Measurements from ENCODE around the gene CEP63. TPM values are rescaled to one million over a fixed set of nuclear protein-coding genes. Genes with fewer than 3 reads are reported as not detected.

CEP63 gene
- polyA plus RNA-seq, 1 experiment = 16.3 TPM

DNA sequence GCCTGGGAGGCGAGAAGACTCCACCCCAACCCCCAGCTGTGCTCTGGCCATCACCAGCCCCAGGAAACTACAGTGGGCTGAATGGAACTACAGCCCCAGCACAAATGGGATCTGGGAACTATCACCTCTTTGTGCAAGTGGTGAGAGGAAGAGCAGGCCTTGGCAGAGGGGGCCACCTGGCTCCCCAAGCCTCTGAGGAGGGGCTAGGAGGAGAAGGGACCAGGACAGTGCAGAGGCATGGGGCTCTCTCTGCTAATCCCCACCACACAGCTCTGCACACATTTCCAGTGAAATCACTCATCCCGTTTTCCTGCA, 133.4 kb downstream of the CEP63 start:
- ChIA-PET POLR2A (no interaction called here), CTCF (interaction anchor here (1.3 to 7.2 kb wide), 3 partner anchors 17 to 175 kb away, joined by 3 to 38 read pairs (median 4); partner anchors contain the start of gene EPHB1)
- Histone ChIP-seq H3K27me3 (ENCODE audit: control insufficient read depth, insufficient read depth, low read length) (no peaks in the 10 kb centered on the region), H3K4me3 (ENCODE audit: low read depth, low read length) (no peak overlapping the region), H3K9me3 (ENCODE audit: control insufficient read depth, insufficient read depth, low read length) (no peaks in the 10 kb centered on the region), H3K27ac (ENCODE audit: low read depth, low read length) (no peak overlapping the region)
- TF ChIP-seq, protein P1, sequence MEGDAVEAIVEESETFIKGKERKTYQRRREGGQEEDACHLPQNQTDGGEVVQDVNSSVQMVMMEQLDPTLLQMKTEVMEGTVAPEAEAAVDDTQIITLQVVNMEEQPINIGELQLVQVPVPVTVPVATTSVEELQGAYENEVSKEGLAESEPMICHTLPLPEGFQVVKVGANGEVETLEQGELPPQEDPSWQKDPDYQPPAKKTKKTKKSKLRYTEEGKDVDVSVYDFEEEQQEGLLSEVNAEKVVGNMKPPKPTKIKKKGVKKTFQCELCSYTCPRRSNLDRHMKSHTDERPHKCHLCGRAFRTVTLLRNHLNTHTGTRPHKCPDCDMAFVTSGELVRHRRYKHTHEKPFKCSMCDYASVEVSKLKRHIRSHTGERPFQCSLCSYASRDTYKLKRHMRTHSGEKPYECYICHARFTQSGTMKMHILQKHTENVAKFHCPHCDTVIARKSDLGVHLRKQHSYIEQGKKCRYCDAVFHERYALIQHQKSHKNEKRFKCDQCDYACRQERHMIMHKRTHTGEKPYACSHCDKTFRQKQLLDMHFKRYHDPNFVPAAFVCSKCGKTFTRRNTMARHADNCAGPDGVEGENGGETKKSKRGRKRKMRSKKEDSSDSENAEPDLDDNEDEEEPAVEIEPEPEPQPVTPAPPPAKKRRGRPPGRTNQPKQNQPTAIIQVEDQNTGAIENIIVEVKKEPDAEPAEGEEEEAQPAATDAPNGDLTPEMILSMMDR (IDR thresholded peaks at IDR 0.05; ENCODE audit: low read depth, low read length) = no peak
- DNase-seq (ENCODE audit: low read depth, low spot score) = no peak

DNA sequence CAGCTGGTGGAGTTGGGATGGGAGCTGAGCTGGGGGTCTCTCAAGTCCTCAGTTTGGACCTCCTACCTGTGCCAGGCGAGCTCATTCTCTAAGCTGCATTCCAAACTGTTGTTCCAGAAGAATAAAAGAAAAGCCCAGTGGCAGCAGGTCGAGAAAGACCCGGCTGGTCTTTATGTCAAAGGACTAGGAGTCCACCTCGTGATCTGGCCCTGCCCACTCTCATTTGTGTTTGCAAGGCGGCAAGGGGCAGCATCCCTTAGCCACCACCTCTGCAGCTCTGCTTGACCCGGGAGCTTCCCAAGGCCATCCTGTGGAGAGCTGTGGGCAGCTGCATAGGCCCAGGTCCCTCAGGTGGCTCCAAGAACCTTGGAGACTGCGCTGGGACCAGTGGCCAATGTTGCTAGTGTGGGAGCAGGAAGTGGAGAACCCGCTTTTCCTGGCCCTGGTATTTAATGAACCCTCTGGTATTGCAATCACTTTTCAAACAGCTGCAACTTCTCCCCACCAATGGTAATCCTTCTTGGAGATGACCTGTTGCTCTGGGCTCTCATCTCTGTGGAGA, 134.1 kb downstream of the CEP63 start:
- Histone ChIP-seq H3K27me3 (ENCODE audit: control insufficient read depth, insufficient read depth, low read length) (no peaks in the 10 kb centered on the region), H3K27ac (ENCODE audit: low read depth, low read length) (no peak overlapping the region), H3K4me3 (ENCODE audit: low read depth, low read length) (no peak overlapping the region), H3K9me3 (ENCODE audit: control insufficient read depth, insufficient read depth, low read length) (no peaks in the 10 kb centered on the region)
- DNase-seq (ENCODE audit: low read depth, low spot score) = no peak
- POLR2A ChIA-PET = no interaction called here
- TF ChIP-seq, protein P1 (IDR thresholded peaks at IDR 0.05; ENCODE audit: low read depth, low read length) = no peak
- CTCF ChIA-PET = interaction anchor here (1.6 to 7.2 kb wide), 3 partner anchors 18 to 135 kb away, joined by 3 to 38 read pairs (median 5); no protein-coding TSS in a partner anchor

DNA sequence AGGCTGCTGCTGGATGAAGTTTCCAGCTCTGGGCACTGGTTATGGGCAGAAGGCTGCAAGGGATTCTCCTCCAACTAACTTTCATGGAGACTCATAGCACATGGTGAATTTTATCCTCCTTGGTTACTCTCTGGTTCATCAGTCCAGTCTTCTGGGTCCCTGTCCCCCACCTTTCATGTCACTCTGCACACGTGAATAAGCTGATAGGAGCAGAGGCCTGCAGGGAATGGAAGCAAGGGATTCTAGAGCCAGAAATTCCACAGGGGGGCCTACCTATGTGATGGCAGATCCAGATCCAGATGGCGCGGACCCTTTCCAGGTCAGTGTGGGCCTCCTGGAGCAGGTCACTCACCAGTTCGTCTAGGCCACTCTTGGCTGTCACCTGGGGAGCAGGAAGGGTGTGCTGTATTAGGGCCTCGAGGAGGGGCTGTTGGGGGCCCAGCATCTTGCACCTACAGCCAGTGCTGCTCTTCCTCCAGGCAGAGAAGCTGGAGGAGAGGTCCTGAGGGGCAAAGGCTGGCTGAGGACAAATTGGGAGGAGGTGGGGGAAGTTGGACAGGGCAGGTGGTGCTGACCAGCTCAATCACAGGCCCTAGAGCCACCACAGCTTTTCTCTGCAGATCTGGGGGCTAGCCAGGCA, 134.7 kb downstream of the CEP63 start:
- no peak overlapping the region for H3K27ac ChIP-seq (ENCODE audit: low read depth, low read length)
- no peak overlapping the region for H3K4me3 ChIP-seq (ENCODE audit: low read depth, low read length)
- H3K9me3 ChIP-seq (ENCODE audit: control insufficient read depth, insufficient read depth, low read length) = no peaks in the 10 kb centered on the region
- CTCF ChIA-PET = interaction anchor here (1.2 to 7.2 kb wide), 3 partner anchors 10 to 135 kb away, joined by 3 to 38 read pairs (median 5); no protein-coding TSS in a partner anchor
- H3K27me3 ChIP-seq (ENCODE audit: control insufficient read depth, insufficient read depth, low read length) = no peaks in the 10 kb centered on the region
- POLR2A ChIA-PET = no interaction called here
- TF ChIP-seq, protein P1 (IDR thresholded peaks at IDR 0.05; ENCODE audit: low read depth, low read length) = no peak
- DNase-seq (ENCODE audit: low read depth, low spot score) = no peak

DNA sequence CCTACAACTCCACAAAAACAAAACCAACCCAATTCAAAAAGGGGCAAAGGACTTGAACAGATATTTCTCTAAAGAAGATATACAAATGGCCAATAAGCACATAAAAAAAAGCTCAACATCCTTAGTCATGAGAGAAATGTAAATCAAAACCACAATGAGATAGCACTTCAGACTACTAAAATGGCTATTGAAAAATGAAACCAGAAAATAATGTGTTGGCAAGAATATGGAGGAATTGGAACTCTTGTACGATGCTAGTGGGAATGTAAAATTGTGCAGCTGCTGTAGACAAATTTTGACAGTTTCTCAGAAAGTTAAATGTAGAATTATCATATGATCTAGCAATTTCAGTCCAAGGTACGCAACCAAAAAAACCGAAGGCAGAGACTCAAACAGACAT, 136.0 kb downstream of the CEP63 start:
- CTCF ChIA-PET = interaction anchor here (1.2 to 7.2 kb wide), 3 partner anchors 9 to 133 kb away, joined by 3 to 38 read pairs (median 5); no protein-coding TSS in a partner anchor

More for the DNA sequence above, 136.0 kb downstream of the CEP63 start:
- TF ChIP-seq, protein P1 (IDR thresholded peaks at IDR 0.05; ENCODE audit: low read depth, low read length) = no peak
- POLR2A ChIA-PET = interaction anchor here (1.0 kb wide), 1 partner anchor 11 kb away, joined by 3 read pairs; no protein-coding TSS in a partner anchor
- DNase-seq (ENCODE audit: low read depth, low spot score) = no peak
- Histone ChIP-seq H3K9me3 (ENCODE audit: control insufficient read depth, insufficient read depth, low read length) (no peaks in the 10 kb centered on the region), H3K27ac (ENCODE audit: low read depth, low read length) (no peak overlapping the region), H3K4me3 (ENCODE audit: low read depth, low read length) (no peak overlapping the region), H3K27me3 (ENCODE audit: control insufficient read depth, insufficient read depth, low read length) (no peaks in the 10 kb centered on the region)
